Bronchial epithelial cell (primary cell): Measurements from ENCODE around the gene RFX8. TPM values are rescaled to one million over a fixed set of nuclear protein-coding genes. Genes with fewer than 3 reads are reported as not detected.

Source experiments
- DNase-seq: peaks from one replicate; pipeline ENCODE4 v3.0.0-alpha.2; 2010; ENCODE audit warnings: low read depth
- FAIRE-seq: peaks from 2 replicates; lab custom pipeline; 2011; peaks lifted over from hg19 to GRCh38; lab: Jason Lieb, UNC
- H3K27me3 ChIP-seq: 2 replicates; pipeline ENCODE4 v1.5.1; 2011; ENCODE audit warnings: low read length; ENCODE audit not compliant: control insufficient read depth, insufficient read depth
- H3K36me3 ChIP-seq: 2 replicates; pipeline ENCODE4 v1.5.1; 2011; ENCODE audit warnings: low read length; ENCODE audit not compliant: control insufficient read depth, insufficient read depth
- H3K4me3 ChIP-seq: 2 replicates; pipeline ENCODE4 v1.5.1; 2011; ENCODE audit warnings: mild to moderate bottlenecking, low read depth, low read length, control low read depth
- CTCF ChIP-seq: IDR thresholded peaks from 2 replicates; pipeline ENCODE4 v1.5.1; 2011; ENCODE audit warnings: mild to moderate bottlenecking, moderate library complexity, low read length, control low read depth, inconsistent platforms; ENCODE audit not compliant: insufficient read depth, severe bottlenecking
- total RNA-seq: library from RNA; depleted of rRNA; stranded (reverse); fragments of >200 nt; gene quantifications from 2 replicates; pipeline ENCODE4 v1.2.1, GENCODE V29; 2014

Gene RFX8
- total RNA-seq, 1 donor from 2014 or later = not detected

GRCh38 chr2:101419096-101419663, 55.7 kb downstream of the RFX8 start:
- TF ChIP-seq CTCF = peak; percentile 67
- DNase-seq = peak; percentile 66
- no peak for FAIRE-seq
- H3K36me3 ChIP-seq = no peaks in the 10 kb centered on the region
- H3K27me3 ChIP-seq = no peaks in the 10 kb centered on the region
- no peak overlapping the region for H3K4me3 ChIP-seq

- no peaks in the 10 kb centered on the region for H3K27me3 ChIP-seq
- no peak for TF ChIP-seq CTCF
- DNase-seq (peak; percentile 50), FAIRE-seq (no peak)
- H3K36me3 ChIP-seq = no peaks in the 10 kb centered on the region
- H3K4me3 ChIP-seq = no peak overlapping the region
These were observed 56.3 kb downstream of the RFX8 start for GRCh38 chr2:101418460-101419095.

GRCh38 chr2:101416609-101417008, 58.3 kb downstream of the RFX8 start:
- TF ChIP-seq CTCF = no peak

GRCh38 chr2:101415884-101416283, 59.0 kb downstream of the RFX8 start:
- H3K36me3 ChIP-seq = no peaks in the 10 kb centered on the region
- no peak for DNase-seq
- H3K4me3 ChIP-seq = no peak overlapping the region
- H3K27me3 ChIP-seq = no peaks in the 10 kb centered on the region
- FAIRE-seq = no peak
- TF ChIP-seq CTCF = no peak

More at GRCh38 chr2:101416609-101417008, 58.3 kb downstream of the RFX8 start:
- no peak overlapping the region for H3K4me3 ChIP-seq
- FAIRE-seq (no peak), DNase-seq (no peak)
- H3K27me3 ChIP-seq = no peaks in the 10 kb centered on the region
- H3K36me3 ChIP-seq = no peaks in the 10 kb centered on the region

- Histone ChIP-seq H3K4me3 (no peak overlapping the region), H3K36me3 (no peaks in the 10 kb centered on the region), H3K27me3 (no peaks in the 10 kb centered on the region)
- no peak for TF ChIP-seq CTCF
- FAIRE-seq = no peak
- no peak for DNase-seq
These were observed 59.7 kb downstream of the RFX8 start for GRCh38 chr2:101415220-101415619.
